DND-41 (cell line): ENCODE measurements around the gene ITPR3.

ENCODE experiments used
- EZH2 ChIP-seq: IDR thresholded peaks from 3 replicates; pipeline ENCODE4 v1.6.1; 2012; ENCODE audit warnings: borderline replicate concordance, low read depth, mild to moderate bottlenecking, moderate library complexity, low read length, inconsistent platforms; ENCODE audit not compliant: severe bottlenecking
- TF ChIP-seq, protein P1 (sequence below): IDR thresholded peaks from 2 replicates; pipeline ENCODE4 v1.5.1; 2012; ENCODE audit warnings: borderline replicate concordance, low read length, moderate library complexity, mild to moderate bottlenecking; ENCODE audit not compliant: poor library complexity, severe bottlenecking; ENCODE audit errors: extremely low read depth

DNA sequence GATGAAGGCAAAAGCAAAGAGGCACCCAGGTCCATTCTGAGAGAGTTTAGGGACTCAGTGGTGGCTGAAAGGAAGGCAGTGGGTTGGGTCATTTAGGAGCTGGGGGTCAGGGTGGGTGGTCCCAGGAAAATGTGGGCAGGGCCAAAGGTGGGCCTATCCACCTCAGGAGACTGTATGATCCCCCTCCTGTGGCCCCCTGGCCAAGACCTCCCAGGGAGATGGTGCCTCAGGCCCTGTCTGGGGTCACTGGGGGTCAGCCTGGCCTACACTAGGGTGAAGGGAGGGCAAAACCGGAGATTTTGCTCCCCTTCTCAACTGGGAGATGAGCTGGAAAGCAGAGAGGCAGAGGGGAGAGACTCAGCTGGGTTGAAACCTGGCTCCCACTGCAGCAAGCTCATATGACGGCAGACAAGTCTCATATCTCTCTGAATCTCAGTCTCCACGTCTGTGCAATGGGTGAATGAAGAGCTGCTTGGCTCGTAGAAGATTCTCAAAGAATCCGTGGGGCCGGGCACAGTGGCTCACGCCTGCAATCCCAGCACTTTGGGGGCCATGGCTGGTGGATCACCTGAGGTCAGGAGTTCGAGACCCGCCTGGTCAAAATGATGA is 29.6 kb upstream of the ITPR3 start:
- TF ChIP-seq, protein P1, sequence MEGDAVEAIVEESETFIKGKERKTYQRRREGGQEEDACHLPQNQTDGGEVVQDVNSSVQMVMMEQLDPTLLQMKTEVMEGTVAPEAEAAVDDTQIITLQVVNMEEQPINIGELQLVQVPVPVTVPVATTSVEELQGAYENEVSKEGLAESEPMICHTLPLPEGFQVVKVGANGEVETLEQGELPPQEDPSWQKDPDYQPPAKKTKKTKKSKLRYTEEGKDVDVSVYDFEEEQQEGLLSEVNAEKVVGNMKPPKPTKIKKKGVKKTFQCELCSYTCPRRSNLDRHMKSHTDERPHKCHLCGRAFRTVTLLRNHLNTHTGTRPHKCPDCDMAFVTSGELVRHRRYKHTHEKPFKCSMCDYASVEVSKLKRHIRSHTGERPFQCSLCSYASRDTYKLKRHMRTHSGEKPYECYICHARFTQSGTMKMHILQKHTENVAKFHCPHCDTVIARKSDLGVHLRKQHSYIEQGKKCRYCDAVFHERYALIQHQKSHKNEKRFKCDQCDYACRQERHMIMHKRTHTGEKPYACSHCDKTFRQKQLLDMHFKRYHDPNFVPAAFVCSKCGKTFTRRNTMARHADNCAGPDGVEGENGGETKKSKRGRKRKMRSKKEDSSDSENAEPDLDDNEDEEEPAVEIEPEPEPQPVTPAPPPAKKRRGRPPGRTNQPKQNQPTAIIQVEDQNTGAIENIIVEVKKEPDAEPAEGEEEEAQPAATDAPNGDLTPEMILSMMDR, result no peak
- no peak for TF ChIP-seq EZH2
